K562 (cell line): ENCODE results near the gene COL16A1. TPM values are rescaled to one million over a fixed set of nuclear protein-coding genes. Genes with fewer than 3 reads are reported as not detected.
A peak's percentile ranks its signal among the peaks of the same experiment; 100 is the strongest.

Source experiments
- CBX8 ChIP-seq: fragments of 200-600 bp; sonication (generic); IDR thresholded peaks from 2 replicates; pipeline ENCODE4 v1.6.1; 2012; ENCODE audit warnings: borderline replicate concordance, mixed run types, low read depth, mild to moderate bottlenecking, moderate library complexity, mixed read lengths, low read length, control low read depth, inconsistent platforms; ENCODE audit not compliant: poor library complexity, severe bottlenecking; ENCODE audit errors: extremely low read depth
- FOXJ2 ChIP-seq: fragments of 200-800 bp; sonication (Bioruptor generic); IDR thresholded peaks from 2 replicates; pipeline ENCODE4 v1.6.1; 2016; ENCODE audit warnings: missing genetic modification characterization, missing compliant biosample characterization
- GABPB1 ChIP-seq: sonication (generic); formaldehyde crosslinking; IDR thresholded peaks from 2 replicates; pipeline ENCODE4 v1.8.0; 2022; ENCODE audit warnings: mild to moderate bottlenecking, missing genetic modification reagents
- HMG20B ChIP-seq: fragments of 250-450 bp; sonication (Bioruptor Pico); IDR thresholded peaks from 2 replicates; pipeline ENCODE4 v1.5.0; 2021; ENCODE audit warnings: mild to moderate bottlenecking
- HNRNPH1 ChIP-seq: fragments of 200-400 bp; formaldehyde crosslinking; optimal IDR thresholded peaks from 2 replicates; pipeline ENCODE3; 2017; ENCODE audit warnings: low read depth, mild to moderate bottlenecking, low read length, moderate library complexity
- PCBP1 ChIP-seq: fragments of 200-400 bp; formaldehyde crosslinking; IDR thresholded peaks from 2 replicates; pipeline ENCODE4 v1.6.1; 2018; ENCODE audit warnings: mild to moderate bottlenecking, low read depth, low read length; ENCODE audit not compliant: poor library complexity, severe bottlenecking
- TAL1 ChIP-seq: fragments of 450-650 bp; IDR thresholded peaks from 2 replicates; pipeline ENCODE4 v1.6.1; 2016; ENCODE audit warnings: mild to moderate bottlenecking
- ZEB2 ChIP-seq: fragments of 450-650 bp; IDR thresholded peaks from 2 replicates; pipeline ENCODE4 v1.6.1; 2016
- polyA plus RNA-seq, 8 experiments: library from polyadenylated mRNA; depleted of rRNA in 4 of 8; stranded (reverse) in 5 of 8; unstranded in 3 of 8; fragments of >200 nt; fragmentation: Nextera tagmentation in 2 of 8; fragmentation: Illumina TruSeq in 1 of 8; extraction: Ambion mirVana in 2 of 8; extraction: Trizol in 1 of 8; gene quantifications; 2 replicates each; pipeline versions ENCODE4 v1.2.1 to v1.2.3, GENCODE V29; 2011 to 2014; ENCODE audit warnings: inconsistent platforms in 1 of 8, missing spikeins in 1 of 8
- total RNA-seq, 7 experiments: library from RNA; depleted of rRNA in 6 of 7; stranded (reverse); fragments of >200 nt in 6 of 7; fragmentation: Illumina TruSeq in 2 of 7; extraction: Trizol in 2 of 7; gene quantifications; 2 replicates each; pipeline versions ENCODE4 v1.2.1 to v1.2.3, GENCODE V29; 2011 to 2021; ENCODE audit warnings: low replicate concordance in 1 of 7
- TF ChIP-seq, protein P1 (sequence below), 2 experiments: fragments of 450-650 bp in 1 of 2; sonication (generic) in 1 of 2; formaldehyde crosslinking in 1 of 2; IDR thresholded peaks; 2 replicates each; pipeline versions ENCODE4 v1.7.1 to v1.9.0; 2016 to 2022; ENCODE audit warnings: inconsistent platforms in 1 of 2, mild to moderate bottlenecking in 1 of 2, missing genetic modification reagents in 1 of 2
- TF ChIP-seq, protein P2 (sequence below), 2 experiments: fragments of 450-650 bp in 1 of 2; sonication (generic) in 1 of 2; formaldehyde crosslinking in 1 of 2; IDR thresholded peaks in 1 of 2; conservative IDR thresholded peaks in 1 of 2; 2 replicates each; pipeline versions ENCODE4 v1.6.1 to v1.8.1; 2016 to 2023; ENCODE audit warnings: mild to moderate bottlenecking in 2 of 2, moderate library complexity in 2 of 2, inconsistent platforms in 1 of 2, missing genetic modification reagents in 1 of 2
- TF ChIP-seq, protein P3 (sequence below): IDR thresholded peaks from 2 replicates; pipeline ENCODE4 v1.6.1; 2011; ENCODE audit warnings: borderline replicate concordance, low read depth, mild to moderate bottlenecking, moderate library complexity, low read length; ENCODE audit not compliant: insufficient read depth, poor library complexity, severe bottlenecking

The COL16A1 gene
- total and polyA plus RNA-seq, 9 of the 15 experiments (the other 6 are each of a cell fraction or from before 2014, with no cell fraction given): 0.11 to 0.60 (median 0.11) TPM; not detected in 6

DNA sequence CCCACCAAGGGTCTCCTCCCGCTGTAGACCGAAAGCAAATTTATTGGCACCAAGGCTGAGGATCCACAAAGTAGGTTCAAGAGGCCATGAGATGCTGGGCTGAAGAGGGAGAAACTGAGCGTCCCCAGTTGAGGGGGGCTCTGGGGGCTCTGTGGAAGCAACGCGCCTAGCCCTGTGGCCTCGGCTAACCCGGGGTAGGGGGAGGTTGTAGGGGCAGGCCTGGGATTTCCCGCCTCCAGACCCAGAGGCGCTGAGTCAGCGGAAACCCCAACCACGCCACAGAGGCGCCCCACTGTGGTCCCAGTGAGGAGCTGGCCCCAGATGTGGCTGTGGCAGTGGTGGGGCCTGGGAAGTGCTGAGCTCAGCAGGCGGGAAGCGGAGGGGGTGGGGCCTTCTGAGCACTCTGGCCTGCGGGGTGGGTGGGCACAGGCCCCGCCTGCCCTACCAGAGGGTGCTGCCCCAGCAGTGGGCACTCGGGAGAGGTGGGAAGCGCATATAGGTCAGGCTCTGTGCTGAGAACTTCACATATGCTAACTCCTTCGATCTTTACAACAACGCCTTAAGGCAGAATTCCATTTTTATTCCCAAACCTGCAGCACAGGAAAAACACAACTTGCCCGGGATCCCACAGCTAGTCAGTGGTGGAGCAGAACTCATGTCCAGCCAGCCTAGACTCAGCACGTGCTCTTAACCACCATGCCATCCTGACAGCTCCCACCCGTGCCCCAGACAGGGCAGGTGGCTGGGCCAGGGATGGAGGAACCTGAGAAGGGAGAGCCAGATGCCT lies 1.5 kb upstream of the COL16A1 start (continued):
- TF ChIP-seq, protein P1, sequence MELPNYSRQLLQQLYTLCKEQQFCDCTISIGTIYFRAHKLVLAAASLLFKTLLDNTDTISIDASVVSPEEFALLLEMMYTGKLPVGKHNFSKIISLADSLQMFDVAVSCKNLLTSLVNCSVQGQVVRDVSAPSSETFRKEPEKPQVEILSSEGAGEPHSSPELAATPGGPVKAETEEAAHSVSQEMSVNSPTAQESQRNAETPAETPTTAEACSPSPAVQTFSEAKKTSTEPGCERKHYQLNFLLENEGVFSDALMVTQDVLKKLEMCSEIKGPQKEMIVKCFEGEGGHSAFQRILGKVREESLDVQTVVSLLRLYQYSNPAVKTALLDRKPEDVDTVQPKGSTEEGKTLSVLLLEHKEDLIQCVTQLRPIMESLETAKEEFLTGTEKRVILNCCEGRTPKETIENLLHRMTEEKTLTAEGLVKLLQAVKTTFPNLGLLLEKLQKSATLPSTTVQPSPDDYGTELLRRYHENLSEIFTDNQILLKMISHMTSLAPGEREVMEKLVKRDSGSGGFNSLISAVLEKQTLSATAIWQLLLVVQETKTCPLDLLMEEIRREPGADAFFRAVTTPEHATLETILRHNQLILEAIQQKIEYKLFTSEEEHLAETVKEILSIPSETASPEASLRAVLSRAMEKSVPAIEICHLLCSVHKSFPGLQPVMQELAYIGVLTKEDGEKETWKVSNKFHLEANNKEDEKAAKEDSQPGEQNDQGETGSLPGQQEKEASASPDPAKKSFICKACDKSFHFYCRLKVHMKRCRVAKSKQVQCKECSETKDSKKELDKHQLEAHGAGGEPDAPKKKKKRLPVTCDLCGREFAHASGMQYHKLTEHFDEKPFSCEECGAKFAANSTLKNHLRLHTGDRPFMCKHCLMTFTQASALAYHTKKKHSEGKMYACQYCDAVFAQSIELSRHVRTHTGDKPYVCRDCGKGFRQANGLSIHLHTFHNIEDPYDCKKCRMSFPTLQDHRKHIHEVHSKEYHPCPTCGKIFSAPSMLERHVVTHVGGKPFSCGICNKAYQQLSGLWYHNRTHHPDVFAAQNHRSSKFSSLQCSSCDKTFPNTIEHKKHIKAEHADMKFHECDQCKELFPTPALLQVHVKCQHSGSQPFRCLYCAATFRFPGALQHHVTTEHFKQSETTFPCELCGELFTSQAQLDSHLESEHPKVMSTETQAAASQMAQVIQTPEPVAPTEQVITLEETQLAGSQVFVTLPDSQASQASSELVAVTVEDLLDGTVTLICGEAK (IDR thresholded peaks at IDR 0.05): no peak
- TF ChIP-seq, protein P1 (CRISPR knock-in tag; IDR thresholded peaks at IDR 0.05): no peak
- TF ChIP-seq TAL1: no peak
- no peak for TF ChIP-seq FOXJ2 (tag)
- TF ChIP-seq PCBP1: no peak
- TF ChIP-seq, protein P2, sequence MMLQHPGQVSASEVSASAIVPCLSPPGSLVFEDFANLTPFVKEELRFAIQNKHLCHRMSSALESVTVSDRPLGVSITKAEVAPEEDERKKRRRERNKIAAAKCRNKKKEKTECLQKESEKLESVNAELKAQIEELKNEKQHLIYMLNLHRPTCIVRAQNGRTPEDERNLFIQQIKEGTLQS (IDR thresholded peaks at IDR 0.05): peak; percentile 57
- TF ChIP-seq, protein P2 (CRISPR knock-in tag; conservative IDR thresholded peaks at IDR 0.05): no peak
- TF ChIP-seq, protein P3, sequence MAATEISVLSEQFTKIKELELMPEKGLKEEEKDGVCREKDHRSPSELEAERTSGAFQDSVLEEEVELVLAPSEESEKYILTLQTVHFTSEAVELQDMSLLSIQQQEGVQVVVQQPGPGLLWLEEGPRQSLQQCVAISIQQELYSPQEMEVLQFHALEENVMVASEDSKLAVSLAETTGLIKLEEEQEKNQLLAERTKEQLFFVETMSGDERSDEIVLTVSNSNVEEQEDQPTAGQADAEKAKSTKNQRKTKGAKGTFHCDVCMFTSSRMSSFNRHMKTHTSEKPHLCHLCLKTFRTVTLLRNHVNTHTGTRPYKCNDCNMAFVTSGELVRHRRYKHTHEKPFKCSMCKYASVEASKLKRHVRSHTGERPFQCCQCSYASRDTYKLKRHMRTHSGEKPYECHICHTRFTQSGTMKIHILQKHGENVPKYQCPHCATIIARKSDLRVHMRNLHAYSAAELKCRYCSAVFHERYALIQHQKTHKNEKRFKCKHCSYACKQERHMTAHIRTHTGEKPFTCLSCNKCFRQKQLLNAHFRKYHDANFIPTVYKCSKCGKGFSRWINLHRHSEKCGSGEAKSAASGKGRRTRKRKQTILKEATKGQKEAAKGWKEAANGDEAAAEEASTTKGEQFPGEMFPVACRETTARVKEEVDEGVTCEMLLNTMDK: peak; percentile 99
- TF ChIP-seq GABPB1 (CRISPR knock-in tag): peak; percentile 62; the same call in 1 of the 2 replicates
- no peak for TF ChIP-seq CBX8
- 0 out of 2 replicates have a peak, but pooled peaks have one; percentile 29 for TF ChIP-seq ZEB2
- TF ChIP-seq HMG20B: no peak
- TF ChIP-seq HNRNPH1: no peak
